GM12872 (cell line): Measurements from ENCODE around the gene FAM24A.

Experiments used
- CTCF ChIP-seq: IDR thresholded peaks from 3 replicates; pipeline ENCODE4 v1.5.1; 2011; ENCODE audit warnings: low read depth, mild to moderate bottlenecking, low read length, moderate library complexity; ENCODE audit not compliant: insufficient read depth

Gene FAM24A

GRCh38 chr10:122910310-122910709, at the start of gene FAM24A:
Gene FAM24A (plus strand): TSS chr10:122910610. CDS start chr10:122911635, 1,025 bp downstream.
- TF ChIP-seq CTCF, result no peak

- TF ChIP-seq CTCF, result no peak
Measured at GRCh38 chr10:122861711-122862161, 48.7 kb upstream of the FAM24A start.

- no peak for TF ChIP-seq CTCF
Measured at GRCh38 chr10:122863216-122864193, 46.9 kb upstream of the FAM24A start.

GRCh38 chr10:122864194-122864592, 46.2 kb upstream of the FAM24A start:
- TF ChIP-seq CTCF, result no peak

- no peak for TF ChIP-seq CTCF
Measured at GRCh38 chr10:122864901-122865300, 45.5 kb upstream of the FAM24A start.

GRCh38 chr10:122875843-122876466, 34.5 kb upstream of the FAM24A start:
- no peak for TF ChIP-seq CTCF

GRCh38 chr10:122876467-122876855, 33.9 kb upstream of the FAM24A start:
- TF ChIP-seq CTCF, result no peak
